CD4-positive, alpha-beta T cell treated with Interleukin-15 for 1 hour (primary cell): ENCODE results near the gene RING1.
A peak's percentile ranks its signal among the peaks of the same experiment; 100 is the strongest.

Source experiments
- DNase-seq: peaks from one replicate; pipeline ENCODE4 v3.0.0-alpha.2; 2020

Gene RING1

DNA sequence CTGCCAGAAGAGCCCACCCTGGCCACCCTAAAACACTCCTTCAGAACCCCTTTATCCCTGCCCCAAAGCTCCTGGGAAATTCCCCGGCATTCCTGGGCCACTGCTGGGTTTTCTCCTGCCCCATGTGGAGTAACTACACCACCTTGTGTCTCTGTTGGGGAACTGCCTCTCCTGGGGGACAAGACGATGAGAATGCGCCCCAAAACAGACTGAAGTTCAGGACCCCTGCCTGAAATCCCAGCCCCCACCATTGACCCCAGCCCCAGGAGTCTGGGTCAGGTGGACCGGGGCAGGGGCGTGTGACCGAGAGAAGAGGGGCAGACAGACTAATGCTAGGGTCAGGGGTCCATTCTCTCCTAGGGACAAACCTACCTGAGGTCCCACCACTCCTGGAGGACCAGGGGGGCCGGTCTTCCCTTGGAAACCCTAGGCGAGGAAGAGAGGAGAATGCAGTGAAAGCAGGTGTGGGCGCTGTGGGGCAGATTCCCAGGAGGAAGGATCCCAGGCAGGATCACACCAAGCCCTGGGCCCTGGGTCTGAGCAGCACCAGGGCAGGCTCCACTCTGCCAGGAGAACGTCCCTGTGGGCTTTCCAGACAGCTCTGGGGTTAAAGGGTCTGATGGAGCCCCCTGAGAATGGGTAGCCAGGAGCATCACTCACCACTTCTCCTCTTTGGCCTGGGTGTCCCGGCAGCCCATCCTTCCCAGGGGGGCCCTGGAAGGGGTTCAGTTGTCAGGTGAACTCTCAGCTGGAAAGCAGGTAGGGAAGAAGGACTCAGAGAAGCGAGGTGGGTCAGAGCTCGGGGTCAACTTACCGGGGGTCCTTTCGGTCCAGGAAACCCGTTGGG lies 35.4 kb upstream of the RING1 start:
- DNase-seq = no peak

DNA sequence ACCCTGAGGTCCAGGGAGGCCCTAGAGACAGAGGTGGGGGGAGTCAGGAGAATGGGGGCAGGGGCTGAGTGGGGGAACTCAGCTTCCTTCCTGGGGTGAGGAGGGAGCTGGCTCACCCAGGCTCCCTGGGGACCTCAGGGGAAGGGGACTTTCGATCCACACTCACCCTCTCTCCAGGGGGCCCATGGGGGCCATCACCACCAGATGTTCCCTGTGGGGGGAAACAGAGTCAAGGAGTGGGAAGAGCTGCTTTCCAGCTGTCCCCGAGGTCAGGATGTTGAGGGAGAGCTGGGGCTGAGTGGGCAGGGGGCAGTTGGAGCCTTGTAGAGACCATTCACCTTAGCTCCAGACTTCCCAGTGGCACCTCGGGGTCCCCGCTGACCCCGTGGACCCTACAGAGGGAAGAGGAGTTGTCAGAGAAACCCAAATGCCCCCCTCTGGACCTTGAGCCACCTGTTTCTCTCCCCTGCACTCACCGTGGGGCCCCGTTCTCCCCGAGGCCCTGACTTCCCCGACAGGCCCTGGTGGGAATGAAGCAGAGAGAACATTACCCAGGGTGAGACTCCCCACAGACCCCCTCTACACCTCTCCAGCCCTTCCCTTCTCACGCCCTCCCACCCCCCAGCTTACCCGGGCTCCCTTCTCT lies 34.6 kb upstream of the RING1 start:
- DNase-seq = no peak

DNA sequence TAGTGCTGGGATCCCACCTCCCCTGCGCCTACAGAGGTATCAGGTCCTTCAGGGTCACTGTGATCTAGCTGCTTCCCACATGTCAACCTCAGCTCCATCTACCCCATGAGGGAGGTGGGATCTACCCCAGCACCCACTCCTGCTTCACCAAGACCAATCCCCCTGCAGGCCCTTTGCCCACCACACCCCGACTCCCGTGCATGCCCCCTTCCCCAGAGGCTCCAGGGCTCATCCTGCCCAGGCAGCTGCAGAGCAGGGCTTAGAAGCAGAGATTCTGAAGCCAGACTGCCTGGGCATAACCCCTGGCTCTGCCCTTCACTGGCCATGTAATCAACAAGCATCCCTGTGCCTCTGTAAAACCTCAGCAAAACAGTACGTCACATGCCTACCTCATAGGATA lies 33.5 kb upstream of the RING1 start:
- no peak for DNase-seq

DNA sequence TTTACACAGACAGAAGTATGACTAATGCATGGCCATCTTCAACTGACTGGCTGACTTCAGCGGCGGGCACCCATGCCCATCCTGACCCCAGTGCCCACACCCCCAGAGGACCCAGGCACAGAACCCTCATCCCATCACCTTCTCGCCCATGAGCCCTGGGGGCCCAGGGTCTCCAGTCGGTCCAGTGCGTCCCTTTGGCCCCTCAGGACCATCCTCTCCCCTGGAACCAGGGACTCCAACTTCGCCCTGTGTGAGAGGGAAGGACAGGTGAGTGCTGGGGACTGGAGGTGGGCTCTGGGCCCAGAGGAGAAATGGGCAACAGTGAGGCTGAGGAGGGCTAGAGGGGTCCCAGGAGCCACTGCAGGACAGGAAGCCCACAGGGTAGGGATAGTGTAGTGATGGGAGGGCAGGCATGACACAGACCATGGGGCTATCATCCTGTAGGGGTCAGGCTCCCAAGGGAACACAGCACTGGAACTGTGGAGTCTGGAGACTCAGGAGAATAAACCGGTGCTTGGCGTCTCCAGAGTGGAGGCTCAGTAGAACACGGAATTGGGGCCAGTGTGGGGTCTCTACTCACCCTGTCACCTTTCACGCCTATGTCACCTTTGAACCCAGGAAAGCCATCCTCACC lies 32.7 kb upstream of the RING1 start:
- no peak for DNase-seq

- no peak for DNase-seq
These were observed 31.4 kb upstream of the RING1 start for GRCh38 chr6:33176906-33177305.

GRCh38 chr6:33177552-33178446 lies 30.5 kb upstream of the RING1 start:
- DNase-seq = no peak

GRCh38 chr6:33178755-33179475 lies 29.4 kb upstream of the RING1 start:
- DNase-seq = no peak

DNA sequence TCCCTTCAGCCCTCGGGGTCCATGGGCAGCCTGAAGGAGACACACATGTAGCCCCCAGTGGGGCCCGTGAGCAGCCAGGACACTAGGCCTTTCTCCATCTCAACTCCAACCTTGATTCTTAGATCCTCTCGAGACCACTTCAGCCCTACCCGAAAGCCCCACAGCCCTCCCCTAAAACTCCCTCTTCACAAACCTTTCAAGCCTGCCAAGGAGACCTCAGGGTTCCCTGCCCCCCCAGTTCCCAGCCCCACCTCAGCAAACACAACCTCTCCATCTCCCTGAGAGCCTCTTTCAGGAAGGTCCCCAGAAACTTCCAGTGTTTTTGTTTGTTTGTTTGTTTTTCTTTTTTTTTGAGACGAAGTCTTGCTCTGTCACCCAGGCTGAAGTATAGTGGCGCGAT lies 27.2 kb upstream of the RING1 start:
- no peak for DNase-seq

GRCh38 chr6:33183071-33183683 lies 25.1 kb upstream of the RING1 start:
- no peak for DNase-seq

GRCh38 chr6:33185190-33185589 lies 23.1 kb upstream of the RING1 start:
- no peak for DNase-seq

DNA sequence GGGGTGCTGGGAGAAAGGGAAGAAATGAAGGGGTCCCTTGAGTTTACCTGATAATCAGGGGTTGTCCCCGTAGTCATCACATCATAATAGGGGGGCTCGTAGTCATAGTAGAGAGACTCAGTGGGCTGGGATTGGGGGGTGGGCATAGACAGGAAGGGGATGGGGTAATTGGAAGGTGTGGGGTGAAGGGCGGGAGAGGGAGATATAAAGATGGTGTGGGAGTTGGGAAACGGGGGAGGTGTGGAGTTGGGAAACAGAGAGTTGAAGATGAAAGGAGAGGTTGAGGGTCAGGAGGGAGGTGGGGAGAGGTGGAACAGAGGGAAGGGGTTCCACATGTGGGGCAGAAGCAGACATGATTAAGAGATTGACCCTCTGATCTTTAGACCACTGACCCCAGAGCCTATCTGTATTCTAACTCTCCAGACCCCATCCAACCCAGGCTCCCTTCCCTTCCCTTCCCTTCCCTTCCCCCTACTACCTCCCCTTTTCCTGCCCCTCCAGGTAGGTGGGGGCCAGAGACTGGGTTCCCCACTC lies 22.6 kb upstream of the RING1 start:
- no peak for DNase-seq

DNA sequence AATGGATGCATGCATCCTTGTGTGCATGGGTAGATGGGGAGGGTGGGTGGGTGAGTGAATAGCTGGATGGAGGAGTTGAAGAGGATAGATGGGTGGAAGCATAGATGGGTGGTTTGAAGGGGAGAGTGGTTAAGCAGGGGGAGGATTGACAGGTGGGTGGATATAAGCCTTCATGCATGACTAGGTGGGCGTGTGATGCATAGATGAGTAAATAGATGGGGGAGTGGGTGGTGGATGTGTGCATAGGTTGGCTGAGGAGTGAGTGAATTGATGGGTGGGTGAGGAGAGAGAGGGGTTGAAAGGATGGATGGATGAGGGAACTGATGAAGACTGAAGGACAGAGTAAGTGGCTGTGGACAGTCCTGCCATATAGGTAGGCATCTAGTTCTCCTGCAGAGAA lies 20.5 kb upstream of the RING1 start:
- DNase-seq = no peak

- no peak for DNase-seq
These were observed 19.1 kb upstream of the RING1 start for GRCh38 chr6:33189164-33189563.

DNA sequence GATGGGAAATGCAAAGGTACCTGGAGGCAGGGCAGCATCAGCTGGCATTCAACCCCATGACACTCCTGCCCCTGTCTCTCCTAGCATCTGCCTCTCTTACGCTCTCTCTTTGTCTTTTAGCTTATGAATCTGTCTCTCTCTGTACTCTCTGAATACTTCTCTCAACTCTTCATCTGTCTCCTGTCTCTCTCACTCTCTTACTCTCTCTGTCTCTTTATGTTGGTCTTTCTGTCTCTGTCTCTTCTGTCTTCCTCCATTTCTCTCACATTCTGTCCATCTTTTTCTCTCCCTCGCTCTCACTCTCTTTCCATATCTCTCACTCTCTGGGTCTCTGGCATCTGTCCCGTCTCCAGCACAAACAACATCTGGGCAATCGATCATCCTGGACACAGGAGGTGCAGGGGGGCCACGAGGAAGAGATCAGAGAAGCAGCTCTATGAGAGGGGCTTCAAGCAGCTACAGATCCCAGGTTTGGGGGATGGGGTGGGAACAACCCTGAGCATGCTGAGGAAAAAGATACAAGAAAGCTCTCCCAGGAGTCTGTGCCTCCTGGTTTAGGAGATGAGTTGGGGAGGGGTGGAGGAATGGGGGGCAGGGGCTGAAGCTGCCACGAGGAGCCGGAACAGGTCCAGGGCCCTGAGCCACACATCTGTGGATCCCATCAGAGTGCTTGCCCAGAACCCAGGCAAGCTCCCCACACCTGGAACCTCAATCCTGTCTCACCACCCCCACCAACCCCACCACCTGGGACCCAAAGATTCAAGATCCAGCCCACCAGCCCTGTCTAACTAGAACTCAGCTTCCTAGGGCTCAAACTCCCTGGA lies 18.5 kb upstream of the RING1 start:
- DNase-seq = no peak

DNA sequence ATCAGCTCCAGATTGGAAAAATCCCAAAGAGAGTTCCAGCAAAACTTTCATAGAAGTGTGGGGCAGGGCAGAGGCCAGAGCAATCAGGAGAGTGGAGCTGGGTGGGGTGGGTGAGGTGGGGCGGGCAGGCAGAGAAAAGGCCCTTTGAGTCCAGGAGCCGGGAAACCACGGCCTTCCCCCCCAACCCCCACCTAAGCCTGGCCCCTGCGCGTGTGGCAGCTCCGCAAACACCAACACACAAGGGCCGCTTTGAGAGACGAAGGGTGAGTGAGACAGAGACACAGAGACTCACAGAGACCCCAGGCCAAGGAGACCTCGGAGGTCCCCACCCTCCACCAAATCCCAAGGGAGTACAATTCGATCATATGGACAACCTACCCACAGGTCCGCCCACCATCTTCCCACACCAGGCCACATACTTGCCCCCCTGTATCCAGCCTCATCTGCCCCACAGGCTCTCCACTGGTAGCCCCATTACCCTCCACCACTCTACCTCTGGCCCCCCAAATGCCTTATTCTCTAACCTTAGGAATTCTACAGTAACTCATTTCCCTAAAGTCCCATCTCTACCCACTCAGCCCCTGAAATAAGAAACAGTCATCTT lies 17.7 kb upstream of the RING1 start:
- DNase-seq = no peak

- no peak for DNase-seq
These were observed 16.8 kb upstream of the RING1 start for GRCh38 chr6:33191383-33192104.

DNA sequence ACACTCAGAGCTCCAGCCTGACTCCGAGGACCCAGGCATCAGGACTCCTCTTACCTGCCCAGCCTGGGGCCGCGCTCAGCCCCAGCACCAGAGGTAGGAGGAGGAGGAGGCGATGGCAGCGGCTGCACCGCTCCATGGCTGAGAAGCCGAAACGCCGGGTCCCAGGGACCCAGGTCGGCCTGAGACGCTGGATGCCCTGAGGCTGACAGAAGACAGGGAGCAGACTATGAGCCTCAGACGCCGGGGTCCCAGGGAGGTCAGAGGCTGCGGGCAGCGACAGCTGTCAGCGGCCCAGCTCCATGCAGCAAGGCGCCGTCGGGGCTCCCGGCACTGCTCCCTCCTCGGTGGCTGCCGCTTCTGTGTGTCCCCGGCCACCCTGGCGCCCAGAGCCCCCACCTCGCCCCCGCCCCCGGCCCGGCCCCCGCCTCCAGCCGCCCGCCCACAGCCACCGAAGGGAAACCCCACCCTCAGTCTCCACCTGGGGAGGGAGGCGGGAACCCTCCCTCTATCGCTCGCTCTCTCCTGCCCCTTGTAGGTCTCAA lies 16.1 kb upstream of the RING1 start, which contains the start of gene COL11A2:
Gene COL11A2 (minus strand): TSS at position 363 of the 542 bp plus-strand sequence. CDS start 227 bp downstream, at position 136.
- DNase-seq = peak; percentile 28

- peak; percentile 38 for DNase-seq
These were observed 15.4 kb upstream of the RING1 start for GRCh38 chr6:33192671-33193602.
